Endothelial cell of umbilical vein (primary cell): ENCODE results near the gene ADRM1.

Experiments
- CTCF ChIP-seq, 2 donors: IDR thresholded peaks; 1 replicate in 1 of 2; 2 replicates in 1 of 2; pipeline ENCODE4 v1.5.1; 2011; ENCODE audit warnings: low read length in 2 of 2, mild to moderate bottlenecking in 2 of 2, moderate library complexity in 2 of 2, control low read depth in 1 of 2, inconsistent platforms in 1 of 2, low read depth in 1 of 2; ENCODE audit not compliant: insufficient read depth in 1 of 2; ENCODE audit errors: extremely low read depth in 1 of 2
- EZH2 ChIP-seq: IDR thresholded peaks from 2 replicates; pipeline ENCODE4 v1.6.1; 2012; ENCODE audit warnings: borderline replicate concordance, low read depth, mild to moderate bottlenecking, moderate library complexity, low read length, inconsistent platforms; ENCODE audit not compliant: severe bottlenecking
- FOS ChIP-seq: IDR thresholded peaks from 2 replicates; pipeline ENCODE4 v1.6.1; 2011; ENCODE audit warnings: mild to moderate bottlenecking, low read length, moderate library complexity, borderline replicate concordance; ENCODE audit not compliant: insufficient read depth
- GATA2 ChIP-seq: IDR thresholded peaks from 2 replicates; pipeline ENCODE4 v1.7.0; 2011; ENCODE audit warnings: low read depth, mild to moderate bottlenecking, moderate library complexity, mixed read lengths, low read length; ENCODE audit not compliant: insufficient read length, insufficient read depth
- JUN ChIP-seq: IDR thresholded peaks from 2 replicates; pipeline ENCODE4 v1.6.1; 2011; ENCODE audit warnings: borderline replicate concordance, low read depth; ENCODE audit not compliant: insufficient read length, insufficient read depth
- MAX ChIP-seq: IDR thresholded peaks from 2 replicates; pipeline ENCODE4 v1.6.1; 2011; ENCODE audit not compliant: insufficient read depth, insufficient read length
- MYC ChIP-seq: IDR thresholded peaks from one replicate; pipeline ENCODE4 v1.6.1; 2011; ENCODE audit warnings: mild to moderate bottlenecking, low read depth, low read length
- POLR2A ChIP-seq: IDR thresholded peaks from 2 replicates; pipeline ENCODE4 v1.6.1; 2012; ENCODE audit warnings: low read depth, mild to moderate bottlenecking, control low read depth, low read length
- POLR2AphosphoS5 ChIP-seq: IDR thresholded peaks from 2 replicates; pipeline ENCODE4 v1.6.1; 2012; ENCODE audit warnings: low read depth, mild to moderate bottlenecking, control low read depth, low read length, moderate library complexity; ENCODE audit not compliant: insufficient read depth

- TF ChIP-seq CTCF (IDR thresholded peaks at IDR 0.05; ENCODE audit: extremely low read depth in 1 of 2, insufficient read depth in 1 of 2, low read depth in 1 of 2, low read length in 2 of 2) (no peak), POLR2A (no peak), JUN (no peak), EZH2 (no peak), POLR2AphosphoS5 (no peak), FOS (no peak), MYC (no peak), MAX (no peak), GATA2 (no peak)
Observed at GRCh38 chr20:62255976-62256375, 46.8 kb upstream of the ADRM1 start.
